ENCODE measurements around the gene RHOXF2.
"Not testable (repeated sequence)": the region's sequence is repeated elsewhere in the genome, so short reads cannot be mapped to it uniquely, and the experiment has no call there.

The RHOXF2 gene

DNA sequence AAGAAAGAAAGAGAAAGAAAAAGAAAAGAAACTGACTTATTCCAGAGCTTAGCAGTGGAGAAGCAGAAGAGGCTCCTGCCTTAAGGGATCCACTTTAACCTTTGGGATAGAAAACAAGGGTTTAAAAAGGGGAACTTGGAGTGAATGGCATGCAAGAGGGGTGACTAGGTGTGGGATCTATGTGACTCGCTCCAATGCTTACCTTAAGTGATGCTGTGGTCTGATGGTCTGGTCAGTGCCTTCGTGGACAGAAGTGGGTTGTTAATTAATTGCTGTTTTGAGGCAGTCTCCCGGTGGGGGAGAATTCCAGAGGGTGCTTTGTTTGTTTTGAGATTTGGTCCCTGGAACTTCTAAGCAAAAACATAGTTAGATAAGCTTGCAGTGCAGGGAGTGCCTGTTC lies 21.6 kb upstream of the RHOXF2 start:
- TF ChIP-seq, protein P1, sequence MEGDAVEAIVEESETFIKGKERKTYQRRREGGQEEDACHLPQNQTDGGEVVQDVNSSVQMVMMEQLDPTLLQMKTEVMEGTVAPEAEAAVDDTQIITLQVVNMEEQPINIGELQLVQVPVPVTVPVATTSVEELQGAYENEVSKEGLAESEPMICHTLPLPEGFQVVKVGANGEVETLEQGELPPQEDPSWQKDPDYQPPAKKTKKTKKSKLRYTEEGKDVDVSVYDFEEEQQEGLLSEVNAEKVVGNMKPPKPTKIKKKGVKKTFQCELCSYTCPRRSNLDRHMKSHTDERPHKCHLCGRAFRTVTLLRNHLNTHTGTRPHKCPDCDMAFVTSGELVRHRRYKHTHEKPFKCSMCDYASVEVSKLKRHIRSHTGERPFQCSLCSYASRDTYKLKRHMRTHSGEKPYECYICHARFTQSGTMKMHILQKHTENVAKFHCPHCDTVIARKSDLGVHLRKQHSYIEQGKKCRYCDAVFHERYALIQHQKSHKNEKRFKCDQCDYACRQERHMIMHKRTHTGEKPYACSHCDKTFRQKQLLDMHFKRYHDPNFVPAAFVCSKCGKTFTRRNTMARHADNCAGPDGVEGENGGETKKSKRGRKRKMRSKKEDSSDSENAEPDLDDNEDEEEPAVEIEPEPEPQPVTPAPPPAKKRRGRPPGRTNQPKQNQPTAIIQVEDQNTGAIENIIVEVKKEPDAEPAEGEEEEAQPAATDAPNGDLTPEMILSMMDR (IDR thresholded peaks at IDR 0.05; ENCODE audit: borderline replicate concordance, insufficient read depth, low read depth, low read length), result no peak

DNA sequence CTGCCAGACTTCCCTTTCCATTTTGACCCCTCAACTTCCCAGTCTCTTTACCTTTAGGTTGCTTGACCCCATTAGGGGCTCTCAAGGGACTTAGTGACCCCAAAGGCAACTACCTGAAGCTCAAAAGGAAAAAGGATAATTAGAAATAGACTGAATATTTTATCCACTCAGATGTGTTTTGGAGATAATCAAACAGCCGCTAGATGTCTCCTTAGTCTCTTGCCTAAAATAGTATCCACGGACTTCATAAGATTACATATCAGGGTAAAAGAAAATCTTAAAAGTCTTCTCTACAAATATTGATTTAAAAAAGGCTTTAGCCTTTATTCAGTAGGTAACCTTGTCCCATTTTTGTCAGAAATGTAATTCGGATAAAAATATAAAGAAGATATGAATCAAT lies 21.0 kb upstream of the RHOXF2 start:
- H3K4me3 ChIP-seq (ENCODE audit: low read depth, low read length), result no peak overlapping the region
- TF ChIP-seq, protein P1 (IDR thresholded peaks at IDR 0.05; ENCODE audit: borderline replicate concordance, insufficient read depth, low read depth, low read length), result no peak

More for the DNA sequence above, 21.6 kb upstream of the RHOXF2 start:
- no peak overlapping the region for H3K4me3 ChIP-seq (ENCODE audit: low read depth, low read length)

DNA sequence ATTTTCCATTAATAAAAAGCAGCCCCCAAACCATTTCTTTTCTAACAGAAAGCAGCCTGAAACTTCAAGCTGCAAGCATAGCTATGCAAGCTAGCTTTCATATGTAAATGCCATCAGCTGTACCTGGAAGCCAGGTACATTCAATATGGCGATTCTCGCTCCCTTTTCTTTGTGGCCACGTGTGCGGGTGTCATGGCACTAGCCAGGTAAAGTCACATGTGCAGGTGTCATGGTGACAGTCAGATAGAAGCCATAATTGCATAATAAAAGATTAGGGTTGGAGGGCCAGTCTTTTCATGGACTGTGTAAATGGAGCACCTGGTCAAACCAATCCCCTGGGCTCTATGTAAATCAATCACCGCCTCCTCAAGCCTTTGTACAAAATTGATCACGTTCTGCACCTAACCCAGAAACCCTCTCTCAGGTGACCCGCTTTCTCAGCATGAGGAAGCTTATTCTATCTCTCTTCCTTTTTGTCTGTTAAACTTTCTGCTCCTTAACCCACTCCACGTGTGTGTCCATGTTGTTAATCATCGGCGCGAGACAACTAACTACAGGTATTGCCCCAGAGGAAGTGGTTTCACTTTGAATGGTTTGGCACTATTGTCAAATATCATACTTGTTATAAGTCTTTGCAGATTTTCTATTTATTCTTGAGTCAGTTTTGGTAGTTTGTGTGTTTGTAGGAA lies 18.0 kb upstream of the RHOXF2 start:
- TF ChIP-seq, protein P1 (IDR thresholded peaks at IDR 0.05; ENCODE audit: borderline replicate concordance, insufficient read depth, low read depth, low read length), result no peak
- H3K4me3 ChIP-seq (ENCODE audit: low read depth, low read length), result no peak overlapping the region

DNA sequence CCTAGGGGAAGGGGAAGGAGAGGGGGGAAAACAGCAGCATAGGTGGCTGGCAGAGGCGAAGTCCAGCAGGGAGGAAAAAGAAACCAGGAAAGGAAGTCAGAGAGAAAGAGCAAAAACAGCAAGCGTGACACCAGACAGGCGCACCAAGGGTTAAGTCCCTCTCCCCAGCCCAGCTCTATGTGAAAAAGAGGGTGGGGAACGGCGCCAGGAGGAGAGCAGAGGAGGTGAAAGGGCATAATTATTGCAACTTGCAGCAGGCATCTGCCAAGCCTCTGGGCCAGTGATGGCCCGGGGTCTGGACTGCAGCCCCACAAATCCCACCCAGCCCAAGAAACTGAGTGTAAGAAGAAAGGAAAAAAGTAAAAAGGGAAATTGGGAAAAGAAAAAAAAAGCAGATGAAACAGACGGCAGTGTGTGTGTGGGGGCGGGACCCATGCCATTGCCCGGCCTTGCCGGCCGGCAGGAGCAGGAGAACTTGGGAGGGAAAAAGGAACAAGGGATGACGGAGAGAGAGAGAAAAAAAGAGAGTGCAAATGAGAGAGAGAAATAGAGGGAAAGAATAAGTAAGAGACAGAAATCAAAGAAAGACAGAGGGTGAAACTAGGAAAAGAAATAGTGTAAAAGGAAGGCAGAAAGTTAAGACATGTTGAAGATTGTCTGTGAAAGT lies 14.1 kb upstream of the RHOXF2 start:
- H3K4me3 ChIP-seq (ENCODE audit: low read depth, low read length), result no peak overlapping the region
- TF ChIP-seq, protein P1 (IDR thresholded peaks at IDR 0.05; ENCODE audit: borderline replicate concordance, insufficient read depth, low read depth, low read length), result no peak

DNA sequence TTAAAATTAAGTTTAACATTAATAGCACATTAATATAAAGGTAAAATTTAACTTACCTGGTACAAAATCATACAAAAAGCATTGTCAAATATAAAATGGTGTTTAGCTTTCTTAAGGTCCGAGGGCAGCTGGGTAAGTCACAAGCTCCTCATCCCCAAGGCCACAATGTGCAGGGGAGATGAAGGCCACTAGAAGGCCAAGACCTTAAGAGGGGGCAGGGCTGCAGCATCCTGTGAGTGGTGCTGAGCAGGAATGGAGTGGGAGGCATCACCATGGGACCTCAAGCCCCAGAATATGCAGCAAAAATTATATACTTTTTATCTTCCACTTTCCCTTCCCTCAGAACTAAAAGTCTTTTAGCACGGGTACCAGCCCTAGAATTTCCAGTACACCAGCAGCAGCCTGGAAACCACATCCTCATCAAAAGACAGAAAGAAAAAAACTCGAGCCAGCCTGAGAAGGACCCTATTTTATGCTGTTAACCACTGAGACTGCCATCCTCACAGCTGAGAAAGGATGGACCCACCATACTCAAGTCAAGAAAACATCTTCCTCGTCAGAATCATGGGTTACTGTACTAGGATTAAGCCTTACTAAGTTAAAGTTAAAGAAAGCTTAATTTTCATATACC lies 13.0 kb upstream of the RHOXF2 start:
- no peak overlapping the region for H3K4me3 ChIP-seq (ENCODE audit: low read depth, low read length)
- TF ChIP-seq, protein P1 (IDR thresholded peaks at IDR 0.05; ENCODE audit: borderline replicate concordance, insufficient read depth, low read depth, low read length), result no peak

DNA sequence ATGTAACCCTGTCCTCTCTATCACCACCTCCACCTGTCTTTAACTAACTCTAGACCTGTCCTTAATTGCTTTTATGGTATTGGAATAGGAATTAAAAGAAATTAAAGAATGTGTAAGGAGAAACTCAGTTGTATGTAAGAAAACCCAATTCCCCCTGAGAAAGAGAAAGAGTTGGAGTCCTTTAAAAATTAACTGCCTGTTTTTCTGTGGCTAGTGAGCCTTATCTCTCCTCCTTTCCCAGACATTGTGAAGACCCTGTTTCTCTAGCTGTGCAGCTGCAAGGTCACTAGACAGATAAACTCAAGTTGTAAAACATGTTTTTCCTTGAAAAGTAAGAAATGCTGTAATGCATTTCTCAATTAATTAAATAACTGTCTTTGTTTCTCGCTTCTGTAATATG lies 12.1 kb upstream of the RHOXF2 start:
- H3K4me3 ChIP-seq (ENCODE audit: low read depth, low read length), result not testable (repeated sequence)

DNA sequence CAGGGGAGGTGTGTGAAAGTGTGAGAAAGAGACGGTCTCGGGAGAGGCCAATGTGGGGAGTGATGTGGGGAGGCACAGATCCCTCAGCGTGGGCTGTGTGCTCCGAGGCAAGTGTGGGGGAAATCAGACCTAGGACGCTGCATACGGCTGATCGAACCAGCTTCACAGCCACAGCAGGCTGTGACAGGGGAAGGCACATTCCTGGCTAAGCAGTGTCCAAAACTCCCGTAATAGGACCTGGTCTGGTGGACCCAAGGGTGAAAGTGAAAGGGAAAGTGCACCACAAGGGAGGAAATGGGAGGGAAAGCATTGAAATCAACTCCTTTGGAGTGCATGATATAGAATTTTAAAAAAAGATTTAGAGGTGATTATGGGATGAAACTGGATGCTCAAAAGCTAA lies 10.9 kb upstream of the RHOXF2 start:
- H3K4me3 ChIP-seq (ENCODE audit: low read depth, low read length), result no peak overlapping the region
- TF ChIP-seq, protein P1 (IDR thresholded peaks at IDR 0.05; ENCODE audit: borderline replicate concordance, insufficient read depth, low read depth, low read length), result no peak

DNA sequence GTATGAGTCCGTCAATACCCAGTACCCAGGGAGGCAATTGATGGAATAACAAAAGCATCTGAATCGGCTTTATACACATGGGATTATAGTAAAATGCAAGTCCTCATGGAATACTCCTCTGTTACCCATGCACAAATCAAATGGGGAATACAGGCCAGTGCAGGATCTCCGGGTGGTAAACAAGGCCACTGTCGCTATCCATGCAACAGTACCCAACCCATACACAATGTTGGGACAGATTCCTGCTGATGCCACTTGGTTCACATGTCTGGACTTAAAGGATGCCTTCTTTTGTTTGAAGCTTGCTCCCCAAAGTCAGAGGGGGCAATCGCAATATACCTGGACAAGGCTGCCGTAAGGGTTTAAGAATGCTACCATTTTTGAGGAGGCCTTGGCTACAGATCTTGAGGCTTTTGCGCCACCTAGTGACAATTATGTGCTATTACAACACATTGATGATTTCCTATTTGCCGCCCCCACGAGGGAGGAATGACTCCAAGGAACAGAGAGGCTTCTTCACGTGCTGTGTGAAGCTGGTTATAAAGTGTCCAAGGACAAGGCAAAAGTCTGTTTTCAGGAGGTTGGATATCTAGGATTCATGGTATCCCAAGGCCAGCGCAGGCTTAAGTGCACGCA lies 8.2 kb upstream of the RHOXF2 start:
- H3K4me3 ChIP-seq (ENCODE audit: low read depth, low read length), result not testable (repeated sequence)

DNA sequence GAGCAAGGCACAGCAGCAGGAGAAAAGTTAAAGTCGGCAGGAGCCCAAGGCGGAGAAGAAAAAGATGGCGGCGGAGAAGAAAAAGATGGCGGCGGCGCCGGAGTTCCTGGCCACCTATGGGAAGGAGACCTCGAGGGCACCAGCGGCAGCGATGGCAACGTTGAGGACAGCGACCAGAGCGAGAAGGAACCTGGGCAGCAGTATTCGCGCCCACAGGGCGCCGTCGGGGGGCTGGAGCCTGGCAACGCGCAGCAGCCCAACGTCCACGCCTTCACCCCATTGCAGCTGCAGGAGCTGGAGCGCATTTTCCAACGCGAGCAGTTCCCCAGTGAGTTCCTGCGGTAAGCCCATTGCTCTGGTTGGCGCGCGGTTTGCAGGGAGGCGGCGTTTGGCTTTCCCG lies 673 bp downstream of the RHOXF2 start:
- H3K4me3 ChIP-seq (ENCODE audit: low read depth, low read length), result not testable (repeated sequence)

DNA sequence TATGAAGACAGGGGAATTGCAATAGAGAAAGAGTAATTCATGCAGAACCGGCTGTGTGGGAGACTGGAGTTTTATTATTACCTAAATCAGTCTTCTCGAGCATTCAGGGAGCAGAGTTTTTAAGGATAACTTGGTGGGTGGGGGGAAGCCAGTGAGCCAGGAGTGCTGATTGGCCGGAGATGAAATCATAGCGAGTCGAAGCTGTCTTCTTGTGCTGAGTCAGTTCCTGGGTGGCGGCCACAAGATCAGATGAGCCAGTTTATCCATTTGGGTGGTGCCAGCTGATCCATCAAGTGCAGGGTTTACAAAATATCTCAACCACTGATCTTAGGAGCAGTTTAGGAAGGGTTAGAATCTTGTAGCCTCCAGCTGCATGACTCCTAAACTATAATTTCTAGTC lies 34.8 kb downstream of the RHOXF2 start:
- H3K4me3 ChIP-seq (ENCODE audit: low read depth, low read length), result not testable (repeated sequence)

DNA sequence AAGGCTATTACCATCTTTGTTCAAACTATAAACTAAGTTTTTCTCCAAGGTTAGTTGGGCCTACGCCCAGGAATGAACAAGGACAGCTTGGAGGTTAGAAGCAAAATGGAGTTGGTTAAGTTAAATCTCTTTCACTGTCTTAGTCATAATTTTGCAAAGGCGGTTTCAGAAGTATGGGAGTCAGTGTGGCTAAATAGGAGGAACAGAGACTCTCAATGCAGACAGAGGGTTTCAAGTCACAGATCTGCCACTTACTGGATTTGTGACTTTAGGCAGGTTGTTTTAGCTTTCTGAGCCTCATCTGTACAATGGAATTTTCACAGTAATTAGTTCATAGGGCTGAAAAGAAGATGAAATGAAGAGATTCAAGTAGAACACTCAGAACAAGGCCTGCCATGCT lies 35.3 kb downstream of the RHOXF2 start:
- H3K4me3 ChIP-seq (ENCODE audit: low read depth, low read length), result not testable (repeated sequence)
